Motor neuron (in vitro differentiated cells): ENCODE results near the gene SLC7A6. TPM values are rescaled to one million over a fixed set of nuclear protein-coding genes. Genes with fewer than 3 reads are reported as not detected.
A peak's percentile ranks its signal among the peaks of the same experiment; 100 is the strongest.

Experiments
- ATAC-seq, 8 experiments: fragments of 200-7000 bp; cut with Tn5 transposase; replicated peaks in 6 of 8; 2 replicates each; pipeline ENCODE4 v1.8.0; 2021; ENCODE audit warnings: mild to moderate bottlenecking in 8 of 8, moderate library complexity in 8 of 8
- H3K27ac ChIP-seq, 2 donors: fragments of 250-450 bp; sonication (Bioruptor Pico); 2 replicates each; pipeline ENCODE4 v1.9.0; 2021; ENCODE audit warnings: antibody characterized with exemption in 2 of 2, mild to moderate bottlenecking in 2 of 2, moderate library complexity in 1 of 2
- H3K4me1 ChIP-seq, 2 donors: fragments of 250-450 bp; sonication (Bioruptor Pico); replicated peaks in 1 of 2; 2 replicates each; pipeline ENCODE4 v1.6.1; 2021; ENCODE audit warnings: antibody characterized with exemption in 2 of 2, mild to moderate bottlenecking in 2 of 2, moderate library complexity in 1 of 2
- H3K4me3 ChIP-seq, 5 donors: fragments of 250-450 bp; sonication (Bioruptor Pico); 2 replicates each; pipeline ENCODE4 v1.9.0; 2021; ENCODE audit warnings: antibody characterized with exemption in 5 of 5, mild to moderate bottlenecking in 5 of 5, moderate library complexity in 4 of 5
- WGBS, 10 experiments: fragments of 450-650 bp; shearing (Covaris generic); methylation state at CpG; one replicate each; pipeline ENCODE4 v1.0.0; 2022; 5-methylcytosine and 5-hydroxymethylcytosine counted together
- in situ Hi-C, 9 experiments: fragments of 400-800 bp; cut with MboI; loops; one replicate each; pipeline ENCODE4 v1.15.0; 2021; ENCODE audit warnings: low sequenced_read_pairs in 9 of 9, low pct_unique_long_range_greater_than_20kb in 2 of 9; ENCODE audit not compliant: unreplicated experiment in 9 of 9
- total RNA-seq, 8 experiments: library from RNA; unstranded; fragments of 300-600 nt; gene quantifications; 2 replicates each; pipeline versions ENCODE4 v1.2.3 to v1.2.4, GENCODE V29; 2022

Gene SLC7A6
- total RNA-seq, 8 experiments from 2014 or later = 7.5 to 36.4 (median 13.5) TPM

DNA sequence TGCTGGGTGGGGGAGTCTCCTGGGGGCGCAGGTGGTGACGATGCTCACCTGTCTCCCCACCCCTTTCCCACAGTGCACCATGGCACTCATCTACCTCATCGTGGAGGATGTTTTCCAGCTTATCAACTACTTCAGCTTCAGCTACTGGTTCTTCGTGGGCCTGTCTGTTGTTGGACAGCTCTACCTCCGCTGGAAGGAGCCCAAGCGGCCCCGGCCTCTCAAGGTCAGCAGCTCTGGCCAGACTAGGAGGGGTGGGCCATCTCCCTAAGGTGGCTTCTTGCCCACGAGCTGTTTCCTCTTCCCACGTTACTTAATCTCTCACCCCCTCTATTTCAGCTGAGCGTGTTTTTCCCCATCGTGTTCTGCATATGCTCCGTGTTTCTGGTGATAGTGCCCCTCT lies 32.0 kb downstream of the SLC7A6 start:
- 60 to 100% (median 91%) methylated on average over 1 to 6 of the region's 12 CpGs; no CpG with 5 or more reads in 3 of the 10 experiments for WGBS, 10 experiments
- H3K27ac ChIP-seq = no peak overlapping the region
- no peaks in the 10 kb centered on the region for H3K4me1 ChIP-seq
- ATAC-seq = no peak
- H3K4me3 ChIP-seq = no peak overlapping the region
- in situ Hi-C loops = no loop called here

DNA sequence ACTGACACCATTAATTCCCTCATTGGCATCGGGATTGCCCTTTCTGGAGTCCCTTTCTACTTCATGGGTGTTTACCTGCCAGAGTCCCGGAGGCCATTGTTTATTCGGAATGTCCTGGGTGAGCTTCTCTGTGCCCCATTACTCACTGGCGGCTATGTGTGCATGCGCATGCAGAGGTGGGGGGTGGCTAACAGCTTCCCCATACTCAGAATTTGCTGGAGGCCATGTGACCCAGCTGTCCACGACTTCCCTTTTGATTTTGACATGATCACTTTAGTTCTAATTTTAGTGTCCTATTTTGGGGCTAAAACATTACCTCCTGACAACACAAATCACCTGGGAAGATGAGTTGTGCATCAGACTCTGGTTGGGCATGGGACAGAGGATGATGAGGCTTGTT lies 32.4 kb downstream of the SLC7A6 start:
- Histone ChIP-seq H3K4me1 (no peaks in the 10 kb centered on the region), H3K4me3 (no peak overlapping the region), H3K27ac (no peak overlapping the region)
- peak in 3 of 8 experiments; percentile 6 to 33 (median 11) for ATAC-seq
- in situ Hi-C loops = no loop called here
- 0 to 100% (median 82%) methylated on average over 1 to 5 of the region's 6 CpGs for WGBS, 10 experiments

DNA sequence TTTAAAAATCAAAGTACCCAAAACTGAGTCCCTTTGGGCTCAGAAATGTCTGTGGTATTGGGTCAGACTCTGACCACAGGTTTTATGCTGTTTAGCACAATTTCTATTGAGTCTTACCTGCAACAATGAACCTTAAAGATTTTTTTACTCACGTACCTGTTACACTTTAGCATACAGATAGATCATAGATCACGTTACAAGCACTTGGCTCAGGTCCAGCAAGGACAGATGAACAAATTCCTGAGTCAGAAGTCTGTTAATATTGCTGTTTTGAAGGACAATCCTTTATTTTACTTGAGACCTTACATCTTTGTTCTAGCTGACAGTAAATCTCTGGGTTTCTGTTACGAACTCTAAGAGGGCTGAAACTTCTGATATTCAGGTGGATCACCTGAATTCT lies 33.6 kb downstream of the SLC7A6 start:
- in situ Hi-C loops = no loop called here
- Histone ChIP-seq H3K4me1 (no peaks in the 10 kb centered on the region), H3K27ac (no peak overlapping the region), H3K4me3 (no peak overlapping the region)
- WGBS, 10 experiments = 0 to 100% (median 88%) methylated on average over 1 to 3 of the region's 3 CpGs
- ATAC-seq = no peak

DNA sequence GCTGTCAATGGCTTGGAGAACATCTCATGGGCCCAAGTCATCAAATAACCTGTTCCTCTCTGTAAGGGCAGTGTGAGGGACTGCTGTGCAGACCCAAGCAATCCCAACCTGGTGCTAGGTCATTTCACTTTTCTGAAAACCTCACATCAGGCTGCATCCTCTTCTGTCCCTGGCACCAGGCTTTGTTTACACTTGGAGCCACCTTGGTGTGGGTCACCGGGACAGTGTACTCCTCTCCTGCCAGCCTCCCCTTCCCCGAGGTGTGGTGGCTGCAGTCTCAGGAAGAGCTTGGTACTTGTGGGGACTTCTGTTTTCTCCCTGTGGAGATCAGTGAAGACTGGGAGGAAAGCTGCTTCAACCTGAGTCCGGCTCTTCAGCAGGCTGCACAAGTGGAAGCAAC lies 34.0 kb downstream of the SLC7A6 start:
- no peak overlapping the region for H3K27ac ChIP-seq
- H3K4me1 ChIP-seq = no peaks in the 10 kb centered on the region
- H3K4me3 ChIP-seq = no peak overlapping the region
- no peak for ATAC-seq
- in situ Hi-C loops = no loop called here
- WGBS, 10 experiments = 83 to 100% (median 88%) methylated on average over 1 to 3 of the region's 3 CpGs; no CpG with 5 or more reads in 6 of the 10 experiments

DNA sequence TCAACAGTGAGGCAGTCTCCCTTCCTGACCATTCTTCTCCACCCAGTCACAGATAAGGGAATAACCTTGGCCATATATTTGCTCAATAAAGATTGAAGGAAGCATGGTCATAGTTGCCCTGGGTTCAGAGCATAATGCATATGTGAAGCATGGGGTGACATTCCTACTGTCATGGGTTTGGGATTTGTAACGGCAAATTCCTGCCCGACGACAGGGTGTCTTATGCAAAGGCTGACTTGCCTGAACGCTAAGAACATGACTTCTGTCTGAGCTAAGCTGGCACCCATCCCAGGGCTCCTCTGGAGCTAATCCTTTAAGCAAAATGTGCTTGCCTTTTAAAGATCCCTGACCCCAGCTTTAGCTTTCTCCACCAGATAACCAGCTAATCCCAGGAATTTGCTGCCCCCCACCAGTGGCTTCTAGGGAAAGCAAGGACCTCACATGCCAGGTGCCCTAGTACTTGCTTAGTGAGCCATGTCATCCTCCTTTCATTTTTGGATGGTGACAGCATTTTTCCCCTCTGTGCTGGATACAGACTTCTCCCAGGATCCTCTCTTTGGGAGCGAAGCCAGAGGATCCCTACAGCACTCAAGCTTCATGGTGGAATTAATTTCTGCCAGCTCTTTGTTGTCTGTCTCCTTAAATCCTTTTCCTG lies 34.7 kb downstream of the SLC7A6 start:
- ATAC-seq = peak in 3 of 8 experiments; percentile 36 to 63 (median 56)
- Histone ChIP-seq H3K27ac (no peak overlapping the region), H3K4me1 (no peaks in the 10 kb centered on the region), H3K4me3 (no peak overlapping the region)
- in situ Hi-C loops = no loop called here
- 25 to 100% (median 76%) methylated on average over 1 to 5 of the region's 5 CpGs; no CpG with 5 or more reads in 3 of the 10 experiments for WGBS, 10 experiments

DNA sequence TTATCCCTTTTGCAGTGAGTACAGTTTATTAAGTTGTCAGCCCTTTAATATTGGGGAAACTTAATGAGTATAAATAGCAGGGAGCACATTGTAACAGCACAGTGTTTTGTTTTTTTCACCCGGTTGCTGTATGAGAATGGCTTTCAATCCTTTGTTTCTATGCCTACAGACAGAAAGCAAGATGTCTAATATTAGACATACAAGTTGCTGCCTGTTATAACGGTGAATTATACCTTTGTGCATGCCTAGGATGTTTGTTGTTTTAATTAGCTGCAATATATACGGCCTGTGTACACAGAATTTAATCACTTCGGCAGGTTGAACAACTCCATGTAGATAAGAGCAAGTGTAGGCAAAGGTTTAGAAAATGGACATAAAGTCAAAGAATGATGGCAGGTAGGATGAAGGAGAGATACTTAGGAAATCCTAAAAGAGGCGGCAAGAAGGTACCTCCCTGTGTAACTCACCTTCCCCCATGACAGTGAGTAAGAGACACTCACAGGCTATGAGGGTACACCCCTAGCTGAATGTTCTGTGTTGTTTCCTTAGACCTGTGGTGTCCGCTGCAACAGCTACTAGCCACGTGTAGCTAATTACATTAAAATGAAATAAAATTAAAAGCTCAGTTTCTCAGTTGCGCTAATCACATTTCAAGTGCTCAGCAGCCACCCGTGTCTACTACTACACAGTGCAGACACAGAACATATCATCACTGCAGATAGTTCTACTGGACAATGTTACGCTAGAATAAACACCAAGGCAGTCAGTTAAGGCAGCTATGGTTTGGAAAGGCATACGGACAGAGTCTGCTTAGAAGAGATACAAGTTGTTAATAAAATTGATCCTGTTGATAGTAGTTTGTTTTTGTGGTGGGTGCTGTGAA lies 35.5 kb downstream of the SLC7A6 start:
- WGBS, 10 experiments = 47 to 98% (median 92%) methylated on average over 2 to 9 of the region's 11 CpGs
- Histone ChIP-seq H3K4me1 (no peaks in the 10 kb centered on the region), H3K27ac (no peak overlapping the region), H3K4me3 (no peak overlapping the region)
- in situ Hi-C loops = no loop called here
- peak in 1 of 8 experiments; percentile 22 for ATAC-seq

DNA sequence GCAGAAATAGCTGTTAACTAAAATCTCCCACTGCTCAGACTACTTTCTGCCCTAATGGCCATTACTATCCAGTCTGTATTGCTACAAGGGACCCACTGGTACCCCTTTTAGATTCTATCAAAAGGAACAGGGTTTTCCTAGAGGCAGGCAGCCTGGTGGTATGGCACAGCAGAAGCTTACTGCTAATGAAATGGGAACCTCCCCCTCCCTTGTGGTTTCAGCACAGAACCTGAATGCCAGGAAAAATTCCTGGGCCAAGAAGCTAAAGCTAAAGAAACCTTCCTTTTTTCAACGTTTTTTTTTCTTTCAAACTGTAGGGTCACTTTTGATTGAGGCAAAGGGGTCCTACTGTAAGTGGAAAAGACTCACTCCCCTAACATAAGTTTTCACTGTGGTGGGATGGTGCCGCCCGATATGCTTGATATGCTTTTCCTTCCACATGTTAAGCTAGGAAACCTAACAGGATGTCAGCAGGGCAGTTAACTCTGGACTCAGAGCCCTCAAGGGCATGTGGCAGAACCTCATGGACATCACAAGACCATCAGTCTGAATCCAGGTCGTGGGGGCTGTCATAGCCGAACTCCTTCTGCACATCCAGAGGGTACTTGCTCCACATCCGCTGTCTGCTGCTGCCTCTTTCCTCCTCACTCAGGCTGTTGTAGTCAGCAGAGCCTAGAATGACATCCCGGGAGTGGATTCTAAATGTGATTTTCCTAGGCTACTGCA lies 36.6 kb downstream of the SLC7A6 start:
- no peak for ATAC-seq

DNA sequence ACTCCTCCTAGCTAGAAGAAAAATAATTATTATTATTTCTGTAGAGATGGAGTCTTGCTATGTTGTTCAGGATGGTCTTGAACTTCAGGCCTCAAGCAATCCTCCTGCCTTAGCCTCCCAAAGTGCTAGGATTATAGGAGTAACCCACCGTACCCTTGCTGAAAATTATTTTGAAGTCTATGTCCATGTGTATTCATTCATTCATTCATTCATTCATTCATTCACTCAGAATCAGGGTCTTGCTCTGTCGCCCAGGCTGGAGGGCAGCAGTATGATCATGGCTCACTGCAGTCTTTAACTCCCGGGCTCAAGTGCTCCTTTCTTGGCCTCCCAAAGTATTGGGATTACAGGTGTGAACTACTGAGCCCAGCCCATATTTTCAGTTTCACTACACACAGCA lies 42.3 kb downstream of the SLC7A6 start:
- Histone ChIP-seq H3K4me3 (no peak overlapping the region), H3K27ac (no peak overlapping the region), H3K4me1 (peaks cover 9 to 10% of the 10 kb centered on the region in 2 donors)
- no peak for ATAC-seq
- in situ Hi-C loops = no loop called here
- WGBS, 10 experiments = 72 to 100% (median 100%) methylated on average over 1 to 3 of the region's 3 CpGs; no CpG with 5 or more reads in 2 of the 10 experiments

More for the DNA sequence above, 36.6 kb downstream of the SLC7A6 start:
- Histone ChIP-seq H3K27ac (no peak overlapping the region), H3K4me1 (no peaks in the 10 kb centered on the region), H3K4me3 (no peak overlapping the region)
- in situ Hi-C loops = no loop called here
- 50 to 100% (median 79%) methylated on average over 1 to 7 of the region's 7 CpGs; no CpG with 5 or more reads in 3 of the 10 experiments for WGBS, 10 experiments

DNA sequence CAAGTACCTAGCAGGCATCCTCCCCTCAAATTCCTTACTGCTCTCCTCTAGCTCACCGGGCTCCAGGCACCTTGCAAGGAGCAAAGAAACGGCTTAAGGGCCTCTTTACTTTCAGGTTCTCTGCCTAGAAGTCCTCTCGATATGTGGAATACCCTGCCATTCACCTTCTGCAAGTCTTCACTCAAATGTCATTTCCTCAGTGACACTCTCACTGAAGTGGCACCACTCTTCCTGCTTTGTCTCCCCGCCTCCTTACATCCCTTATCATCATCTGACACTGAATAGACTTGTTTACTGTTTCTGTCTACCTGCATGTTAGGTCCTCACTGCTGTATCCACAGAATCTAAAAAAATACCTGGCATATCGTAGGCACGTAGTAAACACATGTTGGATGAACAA lies 45.5 kb downstream of the SLC7A6 start:
- 15 to 64% (median 47%) methylated on average over 1 to 6 of the region's 6 CpGs for WGBS, 10 experiments
- Histone ChIP-seq H3K27ac (peak overlapping the region; percentile 68 to 83), H3K4me3 (peak overlapping the region; percentile 68 to 90 (median 78)), H3K4me1 (peaks cover 17 to 18% of the 10 kb centered on the region in 2 donors)
- in situ Hi-C loops = no loop called here
- no peak for ATAC-seq

DNA sequence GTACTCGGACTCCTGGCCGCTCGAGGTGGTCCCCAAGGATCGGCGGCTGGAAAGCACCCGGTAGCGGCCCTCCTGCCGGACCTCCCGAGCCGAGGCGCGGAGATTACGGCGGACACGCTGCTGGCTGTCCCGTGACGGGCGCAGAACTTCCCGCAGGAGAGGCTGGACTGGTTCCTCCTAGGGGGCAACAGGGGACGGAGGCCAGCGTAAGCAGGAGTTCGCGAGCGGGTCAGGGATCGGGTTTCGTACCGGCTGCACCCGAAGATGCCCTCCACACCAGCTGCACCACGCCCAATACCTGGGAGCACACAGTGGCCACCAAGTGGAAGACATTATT lies 46.1 kb downstream of the SLC7A6 start:
- H3K27ac ChIP-seq = peak overlapping the region; percentile 68 to 83
- ATAC-seq = peak; percentile 37 to 60 (median 44)
- H3K4me1 ChIP-seq = peaks cover 17 to 18% of the 10 kb centered on the region in 2 donors
- 0% methylated on average over 6 to 13 of the region's 29 CpGs; no CpG with 5 or more reads in 8 of the 10 experiments for WGBS, 10 experiments
- in situ Hi-C loops = no loop called here
- peak overlapping the region; percentile 68 to 90 (median 78) for H3K4me3 ChIP-seq

DNA sequence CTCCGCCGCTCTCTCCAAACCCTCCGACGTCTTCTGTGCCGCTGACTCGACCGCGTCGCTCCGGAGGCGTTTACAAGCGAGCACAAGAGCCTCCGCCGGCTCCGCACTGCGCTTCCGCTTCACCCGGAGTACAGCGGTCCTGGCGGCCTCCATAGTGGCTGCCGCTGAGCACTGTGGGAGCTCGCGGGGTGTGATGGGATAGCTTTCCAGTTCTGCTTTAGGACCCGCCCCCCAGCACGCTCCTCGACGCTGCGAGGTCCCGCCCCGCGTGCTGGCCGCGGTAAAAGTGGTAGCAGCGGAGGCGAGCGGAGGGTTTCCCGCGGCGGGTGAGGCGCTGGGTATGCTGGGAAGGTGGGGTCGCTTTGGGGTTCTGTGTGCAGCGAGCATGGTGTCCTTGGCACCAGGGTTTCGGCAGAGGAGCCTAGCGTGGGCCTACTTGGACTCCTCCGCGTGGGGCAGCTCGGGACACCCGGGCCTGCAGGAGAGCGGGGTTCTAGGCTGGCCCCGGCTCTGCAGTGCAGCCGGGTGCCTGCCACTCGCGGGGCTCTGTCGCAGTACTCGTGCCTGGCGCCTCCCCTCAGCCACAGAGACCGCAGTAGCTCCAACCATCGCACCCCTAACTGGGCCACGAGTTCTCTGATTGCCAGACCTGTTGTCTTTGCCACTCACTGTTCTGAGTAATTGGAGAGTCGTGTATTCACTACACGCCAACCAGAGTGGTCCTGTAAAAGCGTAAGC lies 46.6 kb downstream of the SLC7A6 start, which contains the start of the genes PRMT7 and SLC7A6OS:
PRMT7 (plus strand) TSS at position 246 of the 738 bp plus-strand sequence. CDS start 4,961 bp downstream, outside the sequence.
SLC7A6OS (minus strand) TSS at position 173 of the 738 bp plus-strand sequence; CDS start at position 153, 20 bp downstream.
- in situ Hi-C loops = no loop called here
- Histone ChIP-seq H3K4me3 (peak within 1 kb of the TSS; percentile 68 to 90 (median 78)), H3K4me1 (peaks cover 17 to 18% of the 10 kb centered on the region in 2 donors), H3K27ac (peak within 1 kb of the TSS; percentile 68 to 83)
- ATAC-seq = peak; percentile 97 to 99 (median 98)
- 0 to 1% (median 0%) methylated on average over 1 to 19 of the region's 62 CpGs; no CpG with 5 or more reads in 2 of the 10 experiments for WGBS, 10 experiments

DNA sequence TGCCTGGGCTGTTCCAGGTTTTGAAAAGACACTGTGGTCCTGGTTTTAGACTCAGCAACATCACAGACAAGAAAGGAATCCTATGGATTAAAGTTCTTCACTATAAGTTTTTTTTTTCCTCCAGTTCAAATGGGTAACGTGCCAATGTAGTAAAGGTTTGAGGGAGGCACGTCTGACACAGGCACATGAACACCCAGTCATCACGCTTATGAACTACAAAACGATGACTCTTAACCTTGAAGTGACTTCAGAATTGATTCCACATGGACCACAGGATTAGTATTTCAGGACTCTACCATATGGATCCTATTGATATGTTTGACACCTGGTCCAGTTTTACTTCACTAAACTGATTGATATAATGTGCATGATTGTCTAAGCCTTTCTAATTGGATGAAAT lies 48.8 kb downstream of the SLC7A6 start:
- WGBS, 10 experiments = 40 to 98% (median 88%) methylated on average over 1 to 4 of the region's 4 CpGs; no CpG with 5 or more reads in 6 of the 10 experiments
- no peak overlapping the region for H3K27ac ChIP-seq
- in situ Hi-C loops = no loop called here
- no peak for ATAC-seq
- peaks cover 17 to 18% of the 10 kb centered on the region in 2 donors for H3K4me1 ChIP-seq
- no peak overlapping the region for H3K4me3 ChIP-seq
